K562 (cell line): ENCODE results near the gene GALK2. TPM values are rescaled to one million over a fixed set of nuclear protein-coding genes. Genes with fewer than 3 reads are reported as not detected.

Experiments
- AFF1 ChIP-seq, 2 experiments: fragments of 450-650 bp; IDR thresholded peaks; 2 replicates each; pipeline ENCODE4 v1.6.1; 2018; ENCODE audit warnings: mild to moderate bottlenecking in 2 of 2, low read depth in 1 of 2; ENCODE audit not compliant: partially characterized antibody in 2 of 2
- CCNT2 ChIP-seq: IDR thresholded peaks from 2 replicates; pipeline ENCODE4 v1.6.1; 2011; ENCODE audit warnings: borderline replicate concordance, low read depth, mild to moderate bottlenecking, moderate library complexity, mixed read lengths, low read length; ENCODE audit not compliant: insufficient read length; ENCODE audit errors: extremely low read depth
- FOXK2 ChIP-seq, 2 experiments: fragments of 450-650 bp; IDR thresholded peaks in 1 of 2; conservative IDR thresholded peaks in 1 of 2; 2 replicates each; pipeline ENCODE4 v1.6.1; 2016; ENCODE audit warnings: low read depth in 2 of 2, mild to moderate bottlenecking in 1 of 2
- GTF2E2 ChIP-seq: fragments of 200-800 bp; sonication (Bioruptor generic); IDR thresholded peaks from 2 replicates; pipeline ENCODE4 v1.6.1; 2016; ENCODE audit warnings: missing genetic modification characterization, missing compliant biosample characterization
- MTA1 ChIP-seq: fragments of 450-650 bp; IDR thresholded peaks from 2 replicates; pipeline ENCODE4 v1.6.1; 2017; ENCODE audit warnings: borderline replicate concordance
- RBM17 ChIP-seq: fragments of 200-400 bp; formaldehyde crosslinking; IDR thresholded peaks from 2 replicates; pipeline ENCODE4 v1.6.1; 2017; ENCODE audit warnings: low read depth, mild to moderate bottlenecking, low read length, borderline replicate concordance
- RNF2 ChIP-seq: sonication (generic); IDR thresholded peaks from 2 replicates; pipeline ENCODE4 v1.6.1; 2016
- SP2 ChIP-seq: IDR thresholded peaks from 2 replicates; pipeline ENCODE4 v1.6.1; 2011; ENCODE audit warnings: mild to moderate bottlenecking, low read depth, low read length, moderate library complexity; ENCODE audit not compliant: poor library complexity, severe bottlenecking; ENCODE audit errors: extremely low read depth
- TCF3 ChIP-seq: sonication (generic); formaldehyde crosslinking; IDR thresholded peaks from 2 replicates; pipeline ENCODE4 v1.4.0; 2020; ENCODE audit warnings: mild to moderate bottlenecking, missing genetic modification reagents
- TEAD4 ChIP-seq, 2 experiments: sonication (generic) in 1 of 2; formaldehyde crosslinking in 1 of 2; IDR thresholded peaks; 2 replicates each; pipeline versions ENCODE4 v1.6.1 to v1.8.0; 2012 to 2022; ENCODE audit warnings: borderline replicate concordance in 1 of 2, inconsistent platforms in 1 of 2, low read length in 1 of 2, mild to moderate bottlenecking in 1 of 2, missing genetic modification reagents in 1 of 2
- THRAP3 ChIP-seq: fragments of 450-650 bp; IDR thresholded peaks from 2 replicates; pipeline ENCODE4 v1.6.1; 2016; ENCODE audit warnings: mild to moderate bottlenecking, inconsistent platforms, borderline replicate concordance
- ZNF639 ChIP-seq, 2 experiments: fragments of 200-800 bp in 1 of 2; sonication (Bioruptor generic) in 1 of 2; sonication (generic) in 1 of 2; formaldehyde crosslinking in 1 of 2; IDR thresholded peaks in 1 of 2; conservative IDR thresholded peaks in 1 of 2; 2 replicates each; pipeline versions ENCODE4 v1.5.0 to v1.6.1; 2016 to 2020; ENCODE audit warnings: missing compliant biosample characterization in 1 of 2, missing genetic modification characterization in 1 of 2, missing genetic modification reagents in 1 of 2
- polyA plus RNA-seq, 8 experiments: library from polyadenylated mRNA; depleted of rRNA in 4 of 8; stranded (reverse) in 5 of 8; unstranded in 3 of 8; fragments of >200 nt; fragmentation: Nextera tagmentation in 2 of 8; fragmentation: Illumina TruSeq in 1 of 8; extraction: Ambion mirVana in 2 of 8; extraction: Trizol in 1 of 8; gene quantifications; 2 replicates each; pipeline versions ENCODE4 v1.2.1 to v1.2.3, GENCODE V29; 2011 to 2014; ENCODE audit warnings: inconsistent platforms in 1 of 8, missing spikeins in 1 of 8
- total RNA-seq, 7 experiments: library from RNA; depleted of rRNA in 6 of 7; stranded (reverse); fragments of >200 nt in 6 of 7; fragmentation: Illumina TruSeq in 2 of 7; extraction: Trizol in 2 of 7; gene quantifications; 2 replicates each; pipeline versions ENCODE4 v1.2.1 to v1.2.3, GENCODE V29; 2011 to 2021; ENCODE audit warnings: low replicate concordance in 1 of 7

Gene GALK2
- total and polyA plus RNA-seq, 9 of the 15 experiments (the other 6 are each of a cell fraction or from before 2014, with no cell fraction given): 32.8 to 82.0 (median 54.4) TPM

- TF ChIP-seq CCNT2: no peak
- peak in 1 of 2 experiments; percentile 92; a peak in 2 of 4 replicates for TF ChIP-seq ZNF639 (CRISPR knock-in tag; conservative IDR thresholded peaks at IDR 0.05 in 1 of 2, IDR thresholded peaks at IDR 0.05 in 1 of 2)
- no peak for TF ChIP-seq TCF3 (CRISPR knock-in tag)
- peak; percentile 80; the same call in 1 of the 2 replicates for TF ChIP-seq THRAP3
- TF ChIP-seq AFF1 (IDR thresholded peaks at IDR 0.05; ENCODE audit: low read depth in 1 of 2, partially characterized antibody in 2 of 2): peak; percentile 49 to 83
- peak; percentile 55; the same call in 1 of the 2 replicates for TF ChIP-seq TEAD4 (IDR thresholded peaks at IDR 0.05; ENCODE audit: low read length)
- no peak for TF ChIP-seq TEAD4 (CRISPR knock-in tag; IDR thresholded peaks at IDR 0.05; ENCODE audit: borderline replicate concordance)
- no peak for TF ChIP-seq RBM17
- peak; percentile 79; the same call in 1 of the 2 replicates for TF ChIP-seq GTF2E2
- peak; percentile 42; the same call in 1 of the 2 replicates for TF ChIP-seq RNF2
- no peak for TF ChIP-seq MTA1
- TF ChIP-seq FOXK2 (conservative IDR thresholded peaks at IDR 0.05 in 1 of 2, IDR thresholded peaks at IDR 0.05 in 1 of 2; ENCODE audit: low read depth in 2 of 2): peak; percentile 91
- TF ChIP-seq SP2: no peak
Measured at GRCh38 chr15:49155110-49155833, 14.8 kb upstream of the GALK2 start, which contains the start of gene COPS2 (continued).
